Measurements from ENCODE around the gene DSTYK. TPM values are rescaled to one million over a fixed set of nuclear protein-coding genes. Genes with fewer than 3 reads are reported as not detected.

Gene DSTYK
- polyA plus RNA-seq, 3 donors, result 19.8 to 21.0 (median 20.9) TPM

Other genes with a start within 250 kb of the DSTYK start
- under 1 TPM; 0.39 to 0.69 (median 0.65) TPM for gene CNTN2, start 168.5 kb downstream of the DSTYK start, polyA plus RNA-seq (ENCODE audit: insufficient read length in 3 of 3)
- 1 to 10 TPM; 3.6 to 4.5 (median 3.9) TPM for gene TMEM81, start 127.2 kb downstream of the DSTYK start, polyA plus RNA-seq (ENCODE audit: insufficient read length in 3 of 3)
- gene RBBP5, start 89.7 kb downstream of the DSTYK start, polyA plus RNA-seq (ENCODE audit: insufficient read length in 3 of 3), result 10 to 100 TPM; 20.4 to 22.1 (median 21.4) TPM
- gene TMCC2, start 16.2 kb upstream of the DSTYK start, polyA plus RNA-seq (ENCODE audit: insufficient read length in 3 of 3), result 1 to 10 TPM; 5.1 to 8.0 (median 6.3) TPM
- 1 to 10 TPM; 5.8 to 9.9 (median 9.2) TPM for gene NUAK2, start 110.0 kb upstream of the DSTYK start, polyA plus RNA-seq (ENCODE audit: insufficient read length in 3 of 3)
- gene KLHDC8A, start 145.2 kb upstream of the DSTYK start, polyA plus RNA-seq (ENCODE audit: insufficient read length in 3 of 3), result 1 to 10 TPM; 1.4 to 1.6 (median 1.5) TPM
- gene LEMD1, start 210.4 kb upstream of the DSTYK start, polyA plus RNA-seq (ENCODE audit: insufficient read length in 3 of 3), result 1 to 10 TPM; 3.3 to 3.9 (median 3.6) TPM
- gene BLACAT1, start 244.3 kb upstream of the DSTYK start, polyA plus RNA-seq (ENCODE audit: insufficient read length in 3 of 3), result 1 to 10 TPM; 2.3 to 2.7 (median 2.6) TPM

Data from right renal cortex interstitium (tissue), 3 donors.